ENCODE results near the gene KRTAP10-7. TPM values are rescaled to one million over a fixed set of nuclear protein-coding genes. Genes with fewer than 3 reads are reported as not detected.

KRTAP10-7 gene
- total and polyA plus RNA-seq, 9 of the 15 experiments (the other 6 are each of a cell fraction or from before 2014, with no cell fraction given) = not detected

DNA sequence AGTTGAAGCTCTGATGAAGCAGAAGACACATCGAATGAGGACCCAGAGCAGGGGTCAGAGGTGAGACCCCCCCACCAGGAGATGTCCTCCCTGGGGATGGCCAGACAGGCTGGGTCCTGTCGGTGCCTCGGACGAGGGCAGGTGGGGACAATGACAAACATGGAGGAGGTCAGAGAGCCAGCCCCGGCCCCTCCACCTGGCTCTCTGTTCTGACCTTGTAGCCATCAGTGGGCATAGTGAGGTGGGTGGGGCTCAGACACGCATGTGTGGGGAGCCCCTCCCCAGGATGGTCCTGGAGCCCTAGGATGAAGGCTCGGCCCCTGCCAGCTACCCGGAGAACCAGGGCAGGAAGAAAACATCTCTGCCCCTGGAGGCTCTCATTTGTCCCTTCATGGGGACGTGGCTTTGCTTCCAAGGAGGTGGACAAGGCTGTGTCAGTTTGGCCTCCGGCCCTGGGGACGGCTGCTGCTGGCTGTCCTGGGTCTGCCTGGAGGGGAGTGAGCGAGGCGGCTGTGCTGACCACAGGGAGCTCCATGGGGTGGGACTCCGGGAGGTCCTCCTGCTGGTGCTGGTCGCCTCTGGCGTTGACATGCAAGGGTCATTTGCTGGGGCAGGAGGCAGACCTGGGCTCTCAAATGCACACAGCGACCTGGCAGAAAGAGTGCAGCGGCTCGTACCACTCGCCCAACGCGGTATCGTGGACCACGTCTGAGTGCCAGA is 10.7 kb upstream of the KRTAP10-7 start (continued):
- TF ChIP-seq, protein P1, sequence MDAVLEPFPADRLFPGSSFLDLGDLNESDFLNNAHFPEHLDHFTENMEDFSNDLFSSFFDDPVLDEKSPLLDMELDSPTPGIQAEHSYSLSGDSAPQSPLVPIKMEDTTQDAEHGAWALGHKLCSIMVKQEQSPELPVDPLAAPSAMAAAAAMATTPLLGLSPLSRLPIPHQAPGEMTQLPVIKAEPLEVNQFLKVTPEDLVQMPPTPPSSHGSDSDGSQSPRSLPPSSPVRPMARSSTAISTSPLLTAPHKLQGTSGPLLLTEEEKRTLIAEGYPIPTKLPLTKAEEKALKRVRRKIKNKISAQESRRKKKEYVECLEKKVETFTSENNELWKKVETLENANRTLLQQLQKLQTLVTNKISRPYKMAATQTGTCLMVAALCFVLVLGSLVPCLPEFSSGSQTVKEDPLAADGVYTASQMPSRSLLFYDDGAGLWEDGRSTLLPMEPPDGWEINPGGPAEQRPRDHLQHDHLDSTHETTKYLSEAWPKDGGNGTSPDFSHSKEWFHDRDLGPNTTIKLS (IDR thresholded peaks at IDR 0.05; ENCODE audit: borderline replicate concordance, low read depth) = no peak
- TF ChIP-seq ZNF395 (CRISPR knock-in tag; IDR thresholded peaks at IDR 0.05) (no peak), E2F5 (CRISPR knock-in tag; IDR thresholded peaks at IDR 0.05) (no peak), TGIF2 (CRISPR knock-in tag; IDR thresholded peaks at IDR 0.05) (no peak), POLR2A (conservative IDR thresholded peaks at IDR 0.05) (no peak), BRD4 (IDR thresholded peaks at IDR 0.05) (no peak)
